Subcutaneous adipose tissue (tissue), 4 donors: ENCODE data around the gene PRKG1. TPM values are rescaled to one million over a fixed set of nuclear protein-coding genes. Genes with fewer than 3 reads are reported as not detected.

Source experiments
- CTCF ChIP-seq: fragments of 450-650 bp; IDR thresholded peaks from one replicate; pipeline ENCODE4 v1.5.1; 2016; ENCODE audit warnings: low read depth, mild to moderate bottlenecking, control low read depth, antibody characterized with exemption, moderate library complexity
- total RNA-seq, 4 donors: library from RNA; depleted of rRNA; stranded (reverse); fragments of >200 nt; gene quantifications; one replicate each; pipeline ENCODE4 v1.1.0, GENCODE V29; 2016

PRKG1 gene
- total RNA-seq, 4 donors from 2014 or later: 7.6 to 17.2 (median 10.7) TPM

- TF ChIP-seq CTCF: no peak
Observed at GRCh38 chr10:51368943-51369342, 294.7 kb downstream of the PRKG1 start.

- no peak for TF ChIP-seq CTCF
Observed at GRCh38 chr10:51369903-51370302, 295.6 kb downstream of the PRKG1 start.

GRCh38 chr10:51371743-51372142 is 297.5 kb downstream of the PRKG1 start:
- no peak for TF ChIP-seq CTCF

- no peak for TF ChIP-seq CTCF
Observed at GRCh38 chr10:51375790-51376189, 301.5 kb downstream of the PRKG1 start.

- TF ChIP-seq CTCF: no peak
Observed at GRCh38 chr10:51377070-51377931, 303.0 kb downstream of the PRKG1 start.

- no peak for TF ChIP-seq CTCF
Observed at GRCh38 chr10:51377932-51378599, 303.8 kb downstream of the PRKG1 start.

- no peak for TF ChIP-seq CTCF
Observed at GRCh38 chr10:51382181-51382580, 307.9 kb downstream of the PRKG1 start.
